ENCODE measurements around the gene TTLL9. TPM values are rescaled to one million over a fixed set of nuclear protein-coding genes. Genes with fewer than 3 reads are reported as not detected.

TTLL9 gene
- total and polyA plus RNA-seq, 10 of the 15 experiments (the other 5 are each of a cell fraction or from before 2014, with no cell fraction given): 0.03 to 0.77 (median 0.11) TPM; not detected in 2

- ChIA-PET SMC1A (ENCODE audit: uncharacterized antibody, unreplicated experiment) (interaction anchor here (2.8 to 7.9 kb wide), 3 partner anchors 12 to 183 kb away, joined by 13 to 181 read pairs (median 81); partner anchors contain the start of gene PDRG1), RAD21 (ENCODE audit: unreplicated experiment) (interaction anchor here (1.1 to 7.6 kb wide), 3 partner anchors 25 to 103 kb away, joined by 3 to 248 read pairs (median 4); partner anchors contain the start of gene PDRG1), POLR2A (no interaction called here), CTCF (interaction anchor here (0.7 to 13.1 kb wide), 7 partner anchors 11 to 181 kb away, joined by 3 to 307 read pairs (median 12); partner anchors contain the start of gene PDRG1)
- Histone ChIP-seq H3K36me3 (ENCODE audit: control insufficient read depth in 2 of 2, insufficient read depth in 2 of 2, low read length in 1 of 2) (no peaks in the 10 kb centered on the region), H3K4me3 (no peak overlapping the region), H3K4me1 (ENCODE audit: control insufficient read depth, insufficient read depth, low read length) (peaks cover 5% of the 10 kb centered on the region; the same call in 1 of the 2 replicates), H3K27me3 (replicated peaks in 1 of 2; ENCODE audit: control insufficient read depth in 2 of 2, insufficient read depth in 2 of 2, low read length in 1 of 2) (no peaks in the 10 kb centered on the region; a peak in 2 of 4 replicates), H3K4me2 (ENCODE audit: control insufficient read depth, insufficient read depth) (no peak overlapping the region), H3K27ac (ENCODE audit: control insufficient read depth, insufficient read depth) (no peak overlapping the region), H3K9me3 (replicated peaks; ENCODE audit: control insufficient read depth, insufficient read depth, low read length) (no peaks in the 10 kb centered on the region), H2AFZ (ENCODE audit: control insufficient read depth, low read depth, low read length) (no peak overlapping the region), H3K79me2 (ENCODE audit: control insufficient read depth, insufficient read depth, low read length) (no peaks in the 10 kb centered on the region), H3K9ac (ENCODE audit: control insufficient read depth, insufficient read depth, low read length) (no peak overlapping the region), H4K20me1 (ENCODE audit: control insufficient read depth, insufficient read depth) (no peaks in the 10 kb centered on the region; the same call in 1 of the 2 replicates)
- DNase-seq (ENCODE audit: low read depth, low spot score) (no peak), FAIRE-seq (no peak), ATAC-seq (no peak)
- intact Hi-C loops (cut with micrococcal nuclease; ENCODE audit: unreplicated experiment) (loop anchor here (5.0 kb wide), 1 partner anchor 168 kb away; no protein-coding TSS in a partner anchor), in situ Hi-C loops (cut with MboI) (no loop called here)
- TF ChIP-seq ZNF687 (IDR thresholded peaks at IDR 0.05): no peak
- no peak for TF ChIP-seq SUPT20H (IDR thresholded peaks at IDR 0.05; ENCODE audit: borderline replicate concordance, control insufficient read depth, low read depth, low read length)
- TF ChIP-seq EP300 (IDR thresholded peaks at IDR 0.05; ENCODE audit: borderline replicate concordance in 1 of 2, control insufficient read depth in 1 of 2, low read depth in 2 of 2, low read length in 2 of 2): no peak
- TF ChIP-seq CHD1 (IDR thresholded peaks at IDR 0.05; ENCODE audit: low read depth, low read length): no peak
- no peak for TF ChIP-seq CBX3 (IDR thresholded peaks at IDR 0.05; ENCODE audit: borderline replicate concordance, low read depth)
- TF ChIP-seq PRDM15 (CRISPR knock-in tag; IDR thresholded peaks at IDR 0.05): no peak
- no peak for TF ChIP-seq NFIC (IDR thresholded peaks at IDR 0.05; ENCODE audit: low read depth, low read length)
- TF ChIP-seq SMAD5 (IDR thresholded peaks at IDR 0.05; ENCODE audit: low read depth): no peak
- no TSS peak for BruUV-seq (replicated peaks)
- 55% methylated on average over 45 of the region's 45 CpGs for WGBS (ENCODE audit: insufficient coverage, insufficient replicate concordance, low lambda C conversion rate, missing lambda C conversion rate)
These were observed 21.0 kb upstream of the TTLL9 start for GRCh38 chr20:31849306-31849930.
